HepG2 (cell line): ENCODE results near the gene DNLZ.

Source experiments
- BHLHE40 ChIP-seq: IDR thresholded peaks from 2 replicates; pipeline ENCODE4 v1.6.1; 2011; ENCODE audit warnings: low read length, improper control_type of control experiment
- CTCF ChIP-seq: sonication (generic); formaldehyde crosslinking; IDR thresholded peaks from 2 replicates; pipeline ENCODE4 v1.5.0; 2020; ENCODE audit warnings: mild to moderate bottlenecking, missing genetic modification reagents, moderate library complexity
- HCFC1 ChIP-seq: fragments of 150-350 bp; IDR thresholded peaks from 2 replicates; pipeline ENCODE4 v1.6.1; 2014; ENCODE audit warnings: low read depth, low read length
- TBX2 ChIP-seq: sonication (generic); formaldehyde crosslinking; IDR thresholded peaks from 2 replicates; pipeline ENCODE4 v1.5.0; 2020; ENCODE audit warnings: missing genetic modification reagents, mild to moderate bottlenecking, borderline replicate concordance
- TCF12 ChIP-seq, 2 experiments: fragments of 450-650 bp in 1 of 2; sonication (generic) in 1 of 2; formaldehyde crosslinking in 1 of 2; IDR thresholded peaks; 2 replicates each; pipeline versions ENCODE4 v1.6.1 to v1.8.0; 2017 to 2022; ENCODE audit warnings: antibody characterized with exemption in 1 of 2, mild to moderate bottlenecking in 1 of 2, missing genetic modification reagents in 1 of 2, moderate library complexity in 1 of 2
- ZNF639 ChIP-seq: conservative IDR thresholded peaks from 2 replicates; pipeline ENCODE4 v1.6.1; 2018; ENCODE audit warnings: missing genetic modification reagents

GRCh38 chr9:136347472-136348256, 15.9 kb downstream of the DNLZ start:
- no peak for TF ChIP-seq HCFC1
- TF ChIP-seq BHLHE40, result no peak
- no peak for TF ChIP-seq ZNF639 (CRISPR knock-in tag)
- TF ChIP-seq TBX2, result no peak
- TF ChIP-seq CTCF (CRISPR knock-in tag), result no peak
- no peak for TF ChIP-seq TCF12 (IDR thresholded peaks at IDR 0.05)
- no peak for TF ChIP-seq TCF12 (CRISPR knock-in tag; IDR thresholded peaks at IDR 0.05)
